Urothelium cell line (cell line): ENCODE results near the gene FGR.
A peak's percentile ranks its signal among the peaks of the same experiment; 100 is the strongest.
"Not testable (repeated sequence)": the region's sequence is repeated elsewhere in the genome, so short reads cannot be mapped to it uniquely, and the experiment has no call there.

Source experiments
- DNase-seq: peaks from one replicate; pipeline ENCODE4 v3.0.0; 2011; ENCODE audit warnings: low spot score, mixed read lengths
- FAIRE-seq: peaks from 2 replicates; lab custom pipeline; 2011; peaks lifted over from hg19 to GRCh38; lab: Jason Lieb, UNC

FGR gene

DNA sequence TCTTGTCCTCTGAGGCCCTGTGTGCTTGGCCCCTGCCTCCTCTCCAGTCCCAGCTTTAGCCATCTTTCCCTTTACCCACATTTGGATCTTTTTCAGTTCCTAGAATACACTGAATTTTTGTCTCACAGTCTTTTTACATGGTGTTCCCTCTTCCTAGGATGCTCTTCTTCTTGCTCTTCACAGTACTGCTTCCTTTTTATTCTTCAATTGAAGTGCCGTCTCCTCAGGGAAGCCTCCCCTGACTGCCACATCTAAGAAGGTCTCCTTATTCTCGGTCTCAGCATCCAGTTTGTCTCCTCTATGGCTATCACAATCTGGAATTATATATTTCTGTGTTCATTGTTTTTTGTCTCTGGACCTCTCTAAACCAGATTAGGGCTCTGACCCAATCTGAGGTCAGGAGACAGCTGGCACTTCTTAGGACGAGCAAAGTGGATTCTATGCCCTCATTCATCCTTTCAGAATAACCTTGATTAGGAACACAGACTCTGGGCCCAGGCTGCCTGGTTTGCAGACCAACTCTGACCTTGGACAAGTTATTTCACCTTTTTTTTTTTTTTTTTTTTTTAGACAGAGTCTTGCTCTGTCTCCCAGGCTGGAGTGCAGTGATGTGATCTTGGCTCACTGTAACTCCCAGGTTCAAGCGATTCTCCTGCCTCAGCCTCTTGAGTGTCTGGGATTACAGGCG, 3.2 kb upstream of the FGR start:
- DNase-seq (no peak), FAIRE-seq (no peak)

DNA sequence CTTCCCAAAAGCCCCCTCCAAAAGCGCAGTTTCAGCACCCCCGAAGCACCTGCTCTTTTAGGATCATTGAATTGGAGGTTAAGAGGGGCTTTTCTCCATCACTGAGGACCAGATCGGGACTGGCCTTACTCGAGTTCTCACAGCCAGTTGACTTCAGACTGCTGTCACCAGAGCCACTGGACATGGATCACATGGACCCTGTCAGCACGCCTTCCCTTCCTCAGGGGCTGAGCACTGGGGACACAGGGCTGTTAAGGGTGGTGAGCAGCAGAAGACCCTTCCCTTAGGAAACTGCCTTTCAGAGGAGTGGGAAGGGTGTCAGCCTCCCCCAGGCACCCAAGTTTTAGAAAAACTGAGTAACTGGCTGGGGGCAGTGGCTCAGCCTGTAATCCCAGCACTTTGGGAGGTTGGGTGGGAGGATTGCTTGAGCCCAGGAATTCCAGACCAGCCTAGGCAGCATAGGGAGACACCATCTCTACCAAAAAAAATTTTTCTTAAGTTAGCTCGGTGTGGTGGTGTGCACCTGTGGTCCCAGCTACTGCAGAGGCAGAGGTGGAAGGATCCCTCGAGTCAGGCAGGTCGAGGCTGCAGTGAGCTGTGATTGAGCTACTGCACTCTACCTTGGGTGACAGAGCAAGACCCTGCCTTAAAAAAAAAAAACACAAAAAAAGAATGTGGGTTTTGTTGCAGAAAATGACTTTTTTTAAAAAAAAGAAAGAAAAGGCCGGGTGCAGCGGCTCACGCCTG, 584 bp upstream of the FGR start:
- FAIRE-seq (no peak), DNase-seq (no peak)

DNA sequence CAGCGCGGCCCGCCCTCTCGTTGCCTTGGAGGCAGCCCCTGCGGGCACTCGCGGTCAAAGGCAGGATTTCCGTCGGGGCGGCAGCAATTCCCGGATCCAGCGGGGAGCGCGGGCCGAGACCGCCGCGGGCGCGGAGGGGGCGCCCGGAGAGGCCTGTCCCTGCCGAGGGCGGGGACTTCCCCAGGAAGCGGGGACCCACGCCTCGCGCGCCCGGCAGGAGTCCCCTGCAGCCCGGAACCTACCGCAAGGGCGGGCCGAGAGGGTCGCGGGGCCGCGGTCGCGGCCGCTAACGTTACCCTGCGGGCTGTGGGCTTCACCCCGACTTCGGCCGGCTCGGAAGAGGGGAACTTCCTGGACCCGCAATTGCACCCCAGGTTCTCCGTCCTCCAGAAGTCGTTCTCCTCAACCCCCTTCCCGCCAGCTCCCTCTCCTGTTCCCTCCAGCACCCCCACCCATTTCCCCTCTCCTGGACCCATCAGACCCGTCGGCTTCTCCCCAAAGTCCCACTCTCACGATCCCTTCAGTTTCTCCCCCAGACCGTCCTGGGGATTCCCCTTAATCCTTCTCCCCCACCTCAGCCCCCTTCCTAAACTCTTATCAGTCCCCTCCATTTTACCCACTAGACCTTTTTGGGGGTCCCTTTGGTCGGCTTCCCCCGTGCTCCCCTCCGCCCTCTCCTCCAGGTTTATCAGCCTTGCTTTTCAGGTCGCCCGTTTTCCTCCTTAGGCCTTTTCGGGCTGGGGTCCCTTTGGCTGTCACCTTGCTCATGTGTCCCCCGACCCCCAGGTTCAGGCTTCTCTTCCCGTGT, 604 bp downstream of the FGR start:
- FAIRE-seq (no peak), DNase-seq (no peak)

DNA sequence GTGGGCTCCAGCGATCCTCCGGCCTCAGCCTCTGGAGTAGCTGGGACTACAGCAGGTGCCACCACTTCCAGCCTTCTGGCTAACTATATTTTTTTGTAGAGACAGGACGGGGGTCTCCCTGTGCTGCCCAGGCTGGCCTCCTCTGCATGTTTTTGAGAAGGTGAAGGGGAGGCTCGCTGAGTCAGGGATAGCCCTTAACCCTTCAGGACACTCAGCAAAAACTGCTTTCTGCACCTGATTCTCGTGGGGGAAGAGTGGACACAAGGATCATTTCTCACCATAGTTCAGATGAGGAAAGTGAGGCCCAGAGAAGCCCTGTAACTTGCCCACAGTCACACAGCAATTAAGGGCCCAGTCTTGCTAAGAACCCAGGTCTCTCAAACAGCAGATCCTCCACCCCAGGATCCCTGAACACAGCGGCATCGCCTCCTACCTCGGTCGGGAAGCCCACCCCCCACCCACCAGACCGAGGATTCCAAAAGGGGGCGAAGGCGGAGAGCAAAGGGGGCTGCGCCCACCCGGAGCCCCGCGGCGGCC, 1.3 kb downstream of the FGR start:
- DNase-seq: no peak
- no peak for FAIRE-seq

DNA sequence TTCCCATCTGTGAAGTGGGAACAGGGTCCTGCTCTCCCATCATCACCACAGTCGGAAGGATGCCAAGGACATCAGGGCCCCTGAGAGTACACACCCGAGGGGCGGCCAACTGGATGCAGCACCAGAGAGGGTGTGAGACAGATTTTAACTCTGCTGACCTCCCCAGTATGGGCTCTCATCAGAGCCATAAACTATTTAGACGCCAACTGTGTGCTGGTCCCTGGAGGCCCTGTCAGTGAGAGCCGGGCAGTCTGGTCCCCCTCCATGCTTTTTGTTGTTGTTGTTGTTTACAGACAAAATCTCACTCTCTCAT, 1.7 kb downstream of the FGR start:
- DNase-seq (no peak), FAIRE-seq (no peak)

DNA sequence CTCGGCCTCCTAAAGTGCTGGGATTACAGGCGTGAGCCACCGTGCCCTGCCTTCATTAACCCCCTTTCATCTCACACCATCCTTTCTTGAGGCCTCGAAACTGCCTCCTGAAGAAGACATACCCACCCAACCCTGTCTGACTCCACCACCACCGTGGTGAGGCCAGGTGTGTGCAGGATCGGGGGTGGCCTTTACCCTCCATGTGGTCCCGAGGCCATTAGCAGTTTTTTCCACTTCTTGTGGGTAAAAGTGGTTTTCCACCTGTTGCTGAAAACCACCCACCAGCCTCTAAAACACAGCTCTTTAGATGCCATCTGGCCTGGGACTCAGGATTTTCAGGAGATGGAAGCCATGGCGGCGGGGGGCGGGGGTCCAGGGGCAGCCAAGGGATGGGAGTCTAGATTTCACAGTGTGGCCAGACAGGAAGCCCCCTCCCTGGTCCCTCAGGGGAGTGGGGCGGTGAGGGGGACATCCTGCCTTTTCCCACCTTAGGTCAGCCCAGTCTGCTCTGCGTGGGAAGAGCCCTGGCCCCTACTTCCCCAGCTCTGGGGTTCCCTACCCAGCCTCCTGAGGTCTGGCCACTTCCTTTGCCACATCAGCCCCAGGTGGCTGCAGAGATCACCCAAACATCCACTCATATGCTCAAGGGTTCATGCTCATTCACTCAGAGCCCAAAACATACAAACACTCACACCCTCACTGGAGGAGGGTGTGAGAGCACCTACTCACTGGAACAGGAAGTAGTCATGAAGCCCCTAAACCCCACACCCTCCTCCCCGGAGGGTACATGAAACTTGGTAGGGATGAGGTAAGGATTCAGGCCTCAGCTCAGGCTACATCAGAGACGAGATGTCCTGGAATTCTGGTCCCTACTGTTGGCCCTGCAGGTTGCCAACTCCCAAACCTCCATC, 2.3 kb downstream of the FGR start:
- no peak for DNase-seq
- FAIRE-seq: peak; percentile 50

DNA sequence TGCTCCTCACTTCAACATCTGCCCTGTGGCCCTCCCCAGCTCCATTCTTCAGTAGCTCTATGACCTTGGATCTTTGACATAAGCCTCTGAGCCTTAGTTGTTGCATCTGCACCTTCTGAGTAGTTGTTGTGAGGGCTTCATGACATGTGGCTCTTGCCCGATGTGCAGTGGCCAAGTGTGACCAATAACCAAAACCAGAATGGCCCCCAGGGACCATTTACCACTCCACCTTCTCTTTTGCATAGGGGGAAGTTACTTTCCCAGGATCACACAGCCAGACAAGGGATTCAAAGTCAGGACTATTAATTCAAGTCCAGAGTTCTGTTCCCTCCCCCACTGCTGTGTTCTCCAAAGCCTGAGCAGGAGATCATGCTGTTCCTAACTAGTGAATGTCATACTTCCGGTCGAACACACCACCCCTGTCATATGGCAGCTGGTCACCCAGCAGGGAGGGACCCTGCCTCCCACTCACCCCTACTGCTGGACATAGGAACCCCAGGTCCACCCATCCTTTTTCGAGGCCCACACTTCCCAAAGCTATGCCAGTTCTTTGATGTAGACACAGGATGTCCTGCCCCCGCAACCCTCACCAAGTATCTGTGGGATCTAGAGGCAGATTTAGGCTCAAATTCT, 4.0 kb downstream of the FGR start:
- FAIRE-seq: peak; percentile 52
- no peak for DNase-seq

DNA sequence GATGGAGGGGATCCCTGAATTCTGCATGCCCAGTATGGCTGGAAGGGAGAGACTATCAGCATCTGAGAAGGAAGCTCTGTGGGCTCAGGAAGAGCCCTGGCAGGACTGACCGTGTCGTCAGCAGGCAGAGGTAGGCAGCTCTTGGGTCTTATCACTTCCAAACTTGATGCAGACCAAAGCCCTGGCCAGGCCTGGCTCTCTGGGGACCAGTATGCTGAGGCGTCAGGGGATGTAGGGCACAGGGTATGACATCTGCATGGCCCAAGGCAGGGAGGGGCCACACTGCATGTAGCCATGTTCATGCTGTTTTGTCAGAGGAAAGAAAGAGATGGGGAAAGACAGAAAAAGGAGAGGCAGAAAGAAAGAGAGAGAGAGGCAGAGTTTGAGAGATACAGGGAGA, 6.3 kb downstream of the FGR start:
- DNase-seq: no peak
- FAIRE-seq: no peak

DNA sequence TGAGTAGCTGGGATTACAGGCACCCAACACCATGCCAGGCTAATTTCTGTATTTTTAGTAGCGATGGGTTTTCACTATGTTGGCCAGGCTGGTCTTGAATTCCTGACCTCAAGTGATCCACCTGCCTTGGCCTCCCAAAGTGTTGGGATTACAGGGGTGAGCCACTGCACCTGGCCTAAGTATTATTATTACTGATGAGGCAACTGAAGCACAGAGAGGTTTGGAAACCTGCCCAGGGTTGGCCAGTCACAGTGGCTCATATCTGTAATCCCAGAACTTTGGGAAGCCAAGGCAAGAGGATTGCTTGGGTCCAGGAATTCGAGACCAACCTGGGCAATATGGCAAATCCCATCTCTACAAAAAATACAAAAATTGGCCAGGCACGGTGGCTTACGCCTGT, 7.3 kb downstream of the FGR start:
- not testable (repeated sequence) for FAIRE-seq, DNase-seq

DNA sequence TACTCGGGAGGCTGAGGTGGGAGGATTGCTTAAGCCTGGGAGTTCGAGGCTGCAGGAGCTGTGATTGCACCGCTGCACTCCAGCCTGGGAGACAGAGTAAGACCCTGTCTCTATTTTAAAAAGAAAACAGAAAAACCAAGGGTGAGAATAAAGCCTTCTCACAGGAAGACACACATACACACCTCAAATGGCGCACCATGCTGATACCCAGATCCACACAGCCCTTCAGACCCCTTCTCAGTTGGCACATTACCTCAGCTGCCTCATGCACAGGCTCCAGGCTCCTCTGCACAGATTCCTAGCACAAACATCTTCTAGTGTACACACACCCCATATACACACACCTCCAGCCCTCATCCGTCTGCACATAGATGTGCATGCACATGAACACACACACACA, 7.9 kb downstream of the FGR start:
- FAIRE-seq (no peak), DNase-seq (no peak)

DNA sequence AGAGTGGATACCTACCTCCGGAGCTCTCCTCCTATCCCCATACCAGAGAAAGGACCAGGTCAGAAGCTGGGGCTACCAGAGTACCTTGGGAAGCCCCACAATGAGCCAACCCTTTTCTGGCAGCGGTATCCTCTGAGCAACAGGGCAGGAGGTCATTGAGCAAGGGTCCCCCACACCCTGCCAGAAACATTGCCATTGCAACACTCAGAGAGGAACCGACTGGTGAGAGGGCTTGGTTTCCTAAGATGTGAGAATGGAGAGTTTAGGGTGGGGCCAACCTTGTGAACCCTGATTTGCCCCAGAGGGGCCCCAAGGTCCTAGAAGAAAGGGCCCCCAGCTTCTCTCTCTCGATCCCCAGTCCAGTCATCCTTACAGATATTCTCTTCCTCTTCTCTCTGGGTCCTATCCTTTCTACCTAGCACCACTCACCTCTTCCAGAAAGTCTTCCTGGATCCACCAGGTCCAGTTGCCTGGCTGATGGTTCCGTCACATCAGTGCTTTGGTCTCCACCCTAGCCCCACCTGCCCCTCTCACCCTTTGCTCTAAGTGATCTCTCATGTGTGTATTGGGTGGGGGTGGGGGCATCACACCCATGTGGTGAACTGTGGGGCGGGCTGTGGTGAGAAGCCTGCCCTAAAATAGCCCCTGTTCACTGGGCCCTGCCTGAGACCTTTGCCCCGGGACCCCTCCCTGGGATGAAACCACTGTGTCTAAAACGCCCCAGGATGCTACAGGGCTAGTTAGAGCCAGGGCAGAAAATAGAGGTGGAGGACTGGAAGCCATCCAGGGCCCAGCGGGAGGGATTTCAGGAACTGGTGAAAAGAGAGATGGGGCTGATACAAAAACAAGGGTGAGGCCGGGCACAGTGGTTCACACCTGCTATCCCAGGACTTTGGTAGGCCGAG, 8.7 kb downstream of the FGR start:
- no peak for FAIRE-seq

DNA sequence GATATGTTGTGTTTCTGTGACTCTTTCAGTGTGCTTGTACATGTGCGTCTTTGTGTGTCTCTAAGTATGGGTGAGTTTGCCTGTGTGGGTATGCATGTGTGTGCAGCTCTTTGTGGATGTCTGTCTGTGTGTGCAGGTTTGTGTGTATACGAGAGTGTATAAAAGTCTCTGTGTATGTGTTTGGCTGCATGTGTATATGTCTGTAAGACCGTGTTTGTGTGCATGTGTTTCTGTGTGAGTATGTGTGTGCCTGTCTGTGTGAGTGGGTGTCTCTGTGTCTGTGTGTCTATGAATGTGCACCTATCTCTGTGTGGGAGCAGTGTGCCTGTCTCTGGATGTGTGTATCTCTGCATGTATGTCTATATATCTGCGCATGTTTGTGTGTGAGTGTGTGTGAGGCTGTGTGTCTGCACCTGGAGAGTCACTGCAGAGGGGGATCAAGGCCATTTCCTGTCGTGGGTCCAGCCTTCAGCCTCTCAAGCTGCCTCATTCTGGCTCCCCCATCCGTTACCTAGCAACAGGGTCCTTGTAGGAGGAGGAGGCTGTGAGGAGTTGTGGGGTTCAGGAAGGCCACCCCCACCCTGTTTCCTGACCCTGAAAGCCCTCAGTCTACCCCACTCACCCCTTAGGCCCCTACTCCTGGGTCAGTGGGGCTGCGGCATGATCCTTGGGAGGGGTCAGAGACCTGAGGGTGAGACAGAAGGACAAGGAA, 10.4 kb downstream of the FGR start:
- FAIRE-seq (no peak), DNase-seq (no peak)

More for the DNA sequence above, 8.7 kb downstream of the FGR start:
- no peak for DNase-seq

DNA sequence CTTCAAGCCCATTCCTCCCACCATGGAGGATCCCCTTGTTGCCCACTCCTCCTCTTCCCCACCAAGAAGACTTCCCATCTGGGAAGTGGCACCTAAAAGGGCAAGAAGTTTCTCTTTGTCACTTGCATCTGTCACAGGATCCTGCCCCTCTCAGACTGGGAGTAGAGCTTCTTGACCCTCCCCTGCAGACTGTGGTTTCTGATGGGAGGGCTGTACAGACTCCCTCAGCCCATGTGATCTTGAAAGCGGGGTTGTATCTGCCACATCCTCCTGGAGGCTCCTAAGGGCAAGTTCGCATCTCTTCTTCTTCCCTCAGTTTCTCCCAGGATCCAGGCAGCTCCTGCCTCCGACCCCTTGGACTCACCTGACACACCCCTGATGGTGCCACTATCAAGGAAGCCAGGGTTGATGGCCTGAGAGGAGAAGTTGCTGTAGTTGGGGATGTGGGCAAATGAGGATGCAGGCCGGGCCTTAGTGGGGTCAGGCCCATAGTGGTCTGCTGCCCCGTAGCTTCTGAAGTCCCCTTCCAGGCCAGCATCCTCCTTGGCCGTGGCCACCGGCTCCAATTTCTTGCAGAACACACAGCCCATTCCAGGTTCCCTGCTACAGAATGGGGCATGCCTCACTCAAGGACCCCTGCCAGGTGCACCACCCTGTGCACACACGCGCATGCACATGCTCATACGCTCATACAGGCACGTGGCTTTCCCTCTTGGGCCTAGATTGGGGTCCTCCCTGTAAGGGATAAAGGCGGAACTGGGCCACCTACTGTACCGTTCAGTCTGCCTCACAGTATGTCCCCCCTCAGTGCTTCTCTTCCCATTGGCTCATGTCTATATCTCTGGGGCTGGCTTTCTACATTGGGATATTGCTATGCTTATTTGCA, 11.4 kb downstream of the FGR start:
- FAIRE-seq: no peak
- no peak for DNase-seq

DNA sequence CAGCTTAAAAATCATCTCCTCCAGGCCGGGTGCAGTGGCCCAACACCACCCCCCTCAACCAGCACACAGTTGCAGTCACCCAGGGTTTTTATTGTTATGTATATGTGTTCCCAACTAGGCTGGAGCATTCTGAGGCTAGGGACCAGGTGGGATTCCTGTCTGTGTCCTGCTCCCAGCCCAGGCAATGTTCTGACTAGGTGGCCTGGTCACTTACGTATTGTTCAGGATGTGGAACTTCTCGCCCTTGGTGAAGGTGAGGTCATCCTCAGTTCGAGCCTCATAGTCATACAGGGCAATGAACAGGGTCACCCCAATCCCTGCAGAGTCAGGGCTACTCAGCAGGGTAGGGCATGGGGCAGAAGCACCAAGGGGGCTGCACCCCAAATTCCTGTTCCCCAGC, 12.2 kb downstream of the FGR start:
- no peak for FAIRE-seq

DNA sequence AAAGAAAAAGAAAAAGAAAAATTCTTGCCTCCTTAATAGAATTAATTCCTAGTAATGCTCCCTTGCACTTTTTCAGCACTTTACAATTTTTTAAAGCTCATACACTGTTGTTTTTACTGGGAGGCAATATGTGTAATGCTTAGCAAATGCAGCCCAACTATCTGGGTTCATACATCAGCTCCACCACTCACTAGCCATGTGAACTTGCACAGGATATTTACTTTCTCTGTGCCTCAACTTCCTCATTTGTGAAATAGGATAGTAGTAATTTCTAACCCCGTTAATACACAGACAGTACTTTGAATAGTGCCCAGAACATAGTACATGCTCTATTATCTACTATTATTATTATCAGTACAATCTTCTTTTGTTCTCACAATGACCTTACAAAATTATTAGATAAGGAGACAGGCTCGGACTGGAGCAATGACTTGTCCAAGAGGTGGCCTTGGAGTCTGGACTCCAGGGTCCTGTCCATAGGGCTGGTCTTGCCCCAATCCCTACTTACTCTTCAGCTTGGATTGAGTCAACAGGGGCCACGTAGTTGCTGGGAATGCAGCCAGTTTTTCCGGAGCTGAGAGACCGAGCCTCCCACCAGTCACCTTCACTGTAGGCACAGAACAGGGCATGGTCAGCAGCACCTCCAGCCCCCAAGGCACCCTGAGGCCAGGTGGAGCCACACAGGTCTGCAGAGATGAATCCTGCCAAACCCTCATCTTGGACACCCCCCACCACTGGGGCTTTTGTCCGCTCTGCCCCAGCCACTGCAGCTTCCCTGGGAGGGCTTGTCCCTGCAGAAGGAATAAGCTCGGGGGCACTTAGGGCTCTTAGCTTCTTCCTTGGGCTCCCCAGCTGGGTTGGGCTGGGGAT, 13.7 kb downstream of the FGR start:
- DNase-seq (peak; percentile 32), FAIRE-seq (no peak)

More for the DNA sequence above, 12.2 kb downstream of the FGR start:
- DNase-seq: no peak

DNA sequence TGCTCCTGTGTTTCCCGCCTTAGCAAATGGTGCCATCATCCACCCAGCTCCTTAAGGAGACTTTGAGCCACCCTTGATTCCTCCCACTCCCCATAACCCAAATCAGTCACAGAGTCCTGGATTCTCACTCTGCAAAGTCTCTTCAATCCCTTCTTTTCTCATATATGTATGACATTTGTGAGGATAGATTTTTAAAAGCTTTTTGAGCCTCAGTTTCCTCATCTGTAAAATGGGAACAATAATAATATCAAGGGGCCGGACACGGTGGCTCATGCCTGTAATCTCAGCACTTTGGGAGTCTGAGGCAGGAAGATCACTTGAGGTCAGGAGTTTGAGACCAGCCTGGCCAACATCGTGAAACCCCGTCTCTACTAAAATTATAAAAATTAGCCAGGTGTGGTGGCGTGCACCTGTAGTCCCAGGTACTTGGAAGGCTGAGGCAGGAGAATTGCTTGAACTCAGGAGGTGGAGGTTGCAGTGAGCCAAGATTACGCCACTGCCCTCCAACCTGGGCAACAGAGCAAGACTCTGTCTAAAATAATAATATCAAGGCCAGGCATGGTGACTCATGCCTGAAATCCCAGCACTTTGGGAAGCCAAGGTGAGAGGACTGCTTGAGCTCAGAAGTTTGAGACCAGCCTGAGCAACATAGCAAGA, 15.1 kb downstream of the FGR start:
- DNase-seq, FAIRE-seq: not testable (repeated sequence)
